KG1 (cell line): ENCODE results near the gene SORCS3.

Experiments
- DNase-seq: peaks from one replicate; lab custom pipeline; 2025; lab: John Stamatoyannopoulos, UW

SORCS3 gene

DNA sequence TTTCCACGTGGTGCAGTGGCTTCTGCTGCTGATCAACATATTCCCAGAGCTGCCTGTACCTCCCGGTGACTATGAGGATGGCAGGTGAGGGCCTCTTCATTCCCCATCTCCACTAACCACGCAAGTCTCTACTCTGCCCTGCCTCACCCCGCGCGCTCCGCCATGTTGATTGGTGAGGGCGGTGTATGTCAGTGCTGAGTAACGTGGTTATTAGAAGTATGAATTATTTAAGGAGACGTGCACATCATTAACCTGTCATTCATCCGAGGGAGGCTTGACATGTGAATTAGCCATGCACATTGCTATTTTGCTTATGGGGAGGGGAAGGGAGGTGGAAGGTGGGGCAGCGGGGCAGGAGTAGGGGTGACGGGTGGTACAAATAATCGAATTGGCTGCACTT, 138.6 kb downstream of the SORCS3 start:
- DNase-seq = no peak

DNA sequence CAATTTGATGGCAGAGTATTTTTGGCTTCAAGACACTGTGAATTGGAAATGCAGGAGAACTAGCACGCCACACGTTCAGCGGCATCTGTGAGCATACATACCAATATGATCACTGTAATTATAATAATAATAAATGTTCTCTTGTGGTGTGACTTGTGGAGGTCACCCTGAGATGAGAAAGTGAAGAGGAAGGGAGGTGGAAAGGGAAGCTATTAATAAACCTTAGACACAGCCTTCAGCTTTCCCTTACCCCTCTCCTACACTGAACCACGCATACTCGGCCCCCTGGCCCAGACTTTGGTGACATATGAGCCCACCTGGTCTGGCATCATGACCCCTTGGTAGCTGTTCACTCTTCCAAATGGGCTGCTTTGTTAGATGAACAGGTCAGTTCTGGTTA, 139.1 kb downstream of the SORCS3 start:
- no peak for DNase-seq

DNA sequence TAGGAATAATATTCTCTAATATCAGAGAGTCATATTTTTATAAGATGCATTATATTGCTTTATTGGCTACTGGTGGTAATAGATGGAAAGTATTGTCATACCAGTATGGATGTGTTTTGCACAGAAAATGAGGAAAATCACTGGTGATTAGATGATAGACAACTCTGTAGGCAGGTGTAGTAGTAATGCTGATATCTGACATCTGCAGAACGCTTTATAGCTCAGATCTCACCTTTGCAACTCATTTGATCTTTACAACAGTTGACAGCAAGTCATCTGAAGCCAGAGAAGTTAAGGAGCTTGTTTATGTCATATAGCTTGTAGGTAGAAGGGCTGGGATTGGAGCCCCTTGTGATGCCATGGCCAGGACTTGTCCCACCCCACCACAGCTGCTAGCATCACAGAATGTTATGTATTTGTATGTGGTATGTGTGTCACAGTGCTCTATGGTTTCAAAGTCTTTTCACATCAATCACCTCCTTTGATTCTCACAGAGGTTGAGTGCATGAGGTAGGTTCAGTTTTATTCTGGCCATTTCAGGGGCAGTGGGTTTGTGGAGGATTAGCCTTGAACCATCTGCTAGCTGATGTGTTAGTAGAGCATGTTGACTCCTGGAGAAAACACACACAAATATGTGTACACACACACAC, 140.0 kb downstream of the SORCS3 start:
- DNase-seq = no peak

DNA sequence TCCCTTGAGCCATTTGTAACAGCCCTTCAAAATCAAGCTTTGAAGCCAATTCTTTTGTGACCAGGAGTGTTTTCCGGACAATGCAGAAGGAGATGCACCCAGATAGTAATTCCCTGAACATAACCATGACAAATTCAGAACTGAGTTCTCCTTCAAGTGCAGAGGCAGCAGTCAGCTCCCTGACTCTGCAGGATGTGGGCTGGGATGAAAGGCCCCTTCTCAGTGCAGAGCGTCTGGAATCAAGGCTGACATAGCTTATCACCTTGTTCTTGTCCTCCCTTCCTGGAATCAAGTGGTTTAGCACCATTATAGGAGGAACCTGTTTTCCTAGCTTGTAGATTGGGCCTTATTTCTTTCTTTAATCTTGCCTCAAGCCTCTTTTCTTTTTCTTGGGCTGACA, 143.4 kb downstream of the SORCS3 start:
- DNase-seq = no peak

DNA sequence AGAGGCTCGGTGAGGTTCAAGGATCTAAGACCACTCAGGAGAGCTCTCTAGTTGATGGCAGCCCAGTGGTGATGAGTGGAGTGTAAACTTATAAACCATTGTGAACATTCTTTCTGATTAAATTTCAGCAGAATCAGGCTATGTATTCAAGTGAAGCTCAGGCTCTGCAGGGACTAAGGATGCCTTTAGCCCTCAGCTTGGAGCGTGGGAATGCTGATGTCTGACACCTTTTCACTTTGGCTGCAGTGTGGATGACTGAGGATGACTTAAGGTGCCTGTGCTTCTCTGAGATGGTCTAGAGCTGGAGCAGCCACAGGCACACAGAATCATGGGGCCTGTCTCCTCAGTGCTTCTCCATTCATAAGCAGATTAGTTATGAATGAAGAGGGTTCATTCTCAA, 150.4 kb downstream of the SORCS3 start:
- no peak for DNase-seq

DNA sequence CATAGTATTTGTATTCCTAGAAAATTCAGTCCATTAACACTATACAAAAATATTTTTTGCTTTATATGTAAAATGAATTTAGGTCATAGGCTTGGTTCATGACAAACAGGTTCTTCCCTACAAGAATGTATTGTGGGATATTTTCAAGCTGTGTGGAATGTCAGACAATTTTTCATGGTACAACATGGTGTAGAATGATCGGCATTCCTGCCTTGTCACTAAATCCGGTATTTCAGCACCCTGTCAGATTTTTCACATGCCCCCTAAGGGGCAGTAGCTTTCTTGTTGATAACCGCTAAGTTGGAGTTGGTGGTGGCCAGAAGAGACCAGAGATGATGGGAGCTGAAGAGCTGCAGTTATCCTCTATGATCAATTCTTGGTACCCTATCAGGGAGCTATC, 154.3 kb downstream of the SORCS3 start:
- DNase-seq = no peak

DNA sequence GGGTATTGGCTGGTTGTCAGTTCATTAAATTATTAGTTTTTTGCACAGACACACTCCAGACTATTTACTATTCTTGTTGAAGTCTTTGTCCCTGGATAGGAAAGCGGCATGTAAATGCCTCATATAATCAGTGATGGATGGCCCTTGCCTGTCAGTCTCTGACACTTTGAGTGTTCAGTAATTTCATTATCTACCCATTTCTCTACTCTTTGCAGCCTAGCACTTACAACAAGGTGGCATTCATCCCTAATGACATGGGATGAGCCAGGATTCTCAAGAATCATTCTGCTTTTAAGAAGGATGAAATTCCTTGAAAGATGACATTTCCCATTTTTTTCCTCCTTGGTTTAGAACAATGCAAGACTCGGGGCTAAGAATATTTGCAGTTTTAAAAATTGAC, 155.7 kb downstream of the SORCS3 start:
- no peak for DNase-seq

DNA sequence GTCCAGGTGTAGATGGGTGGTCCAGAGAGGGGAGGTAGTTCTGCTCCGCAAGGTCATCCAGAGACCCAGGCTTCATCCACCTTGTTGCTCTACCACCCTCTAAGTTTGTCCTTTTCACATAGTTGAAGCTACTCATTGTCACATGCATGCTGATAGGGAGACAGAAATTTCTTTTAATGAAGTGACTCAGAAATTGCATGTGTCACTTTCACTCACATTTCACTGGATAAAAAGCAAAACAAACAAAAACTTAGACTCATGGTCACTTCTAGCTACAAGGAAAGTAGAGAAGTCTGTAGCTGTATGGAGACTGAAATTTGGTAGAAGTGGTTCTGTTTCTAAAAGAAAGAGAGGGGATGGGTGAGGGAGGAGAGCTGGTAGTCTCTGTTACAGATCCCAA, 161.9 kb downstream of the SORCS3 start:
- no peak for DNase-seq

DNA sequence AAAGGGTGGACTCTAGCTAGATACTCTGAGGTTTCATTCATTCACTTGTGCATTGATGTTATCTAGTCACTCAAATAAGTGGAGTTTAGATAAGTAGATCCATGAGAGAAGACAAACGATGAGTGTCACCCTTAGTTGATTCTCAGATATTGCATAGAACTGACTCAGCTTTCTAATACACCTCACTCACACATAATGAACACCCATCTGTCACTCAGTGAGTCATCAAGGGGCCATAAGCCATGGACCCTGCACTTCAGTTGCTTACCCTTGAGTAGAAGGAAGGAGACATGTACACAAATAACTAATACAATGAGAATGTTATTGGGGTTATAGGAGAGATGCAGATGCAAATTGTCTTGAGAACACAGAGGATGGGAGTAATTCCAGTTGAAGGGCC, 163.8 kb downstream of the SORCS3 start:
- no peak for DNase-seq

DNA sequence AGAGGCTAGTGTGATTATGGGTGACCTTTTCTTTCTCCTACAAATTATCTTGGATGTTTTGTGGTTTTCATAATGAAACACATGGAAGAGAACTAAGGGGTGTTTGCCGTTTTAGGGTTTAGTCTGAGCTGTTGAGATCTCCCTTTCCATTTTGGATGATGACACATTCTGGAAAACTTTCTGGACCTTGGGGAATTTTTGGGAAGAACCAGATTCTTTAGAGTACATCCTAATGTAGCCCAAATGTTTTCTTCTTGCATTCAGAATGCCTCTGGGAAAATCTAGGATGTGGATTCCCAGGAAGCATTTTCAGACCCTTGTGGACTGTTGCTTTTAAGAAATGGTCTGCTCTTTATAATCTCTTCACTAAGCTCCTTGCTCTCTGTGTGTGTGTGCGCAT, 165.7 kb downstream of the SORCS3 start:
- DNase-seq = no peak

DNA sequence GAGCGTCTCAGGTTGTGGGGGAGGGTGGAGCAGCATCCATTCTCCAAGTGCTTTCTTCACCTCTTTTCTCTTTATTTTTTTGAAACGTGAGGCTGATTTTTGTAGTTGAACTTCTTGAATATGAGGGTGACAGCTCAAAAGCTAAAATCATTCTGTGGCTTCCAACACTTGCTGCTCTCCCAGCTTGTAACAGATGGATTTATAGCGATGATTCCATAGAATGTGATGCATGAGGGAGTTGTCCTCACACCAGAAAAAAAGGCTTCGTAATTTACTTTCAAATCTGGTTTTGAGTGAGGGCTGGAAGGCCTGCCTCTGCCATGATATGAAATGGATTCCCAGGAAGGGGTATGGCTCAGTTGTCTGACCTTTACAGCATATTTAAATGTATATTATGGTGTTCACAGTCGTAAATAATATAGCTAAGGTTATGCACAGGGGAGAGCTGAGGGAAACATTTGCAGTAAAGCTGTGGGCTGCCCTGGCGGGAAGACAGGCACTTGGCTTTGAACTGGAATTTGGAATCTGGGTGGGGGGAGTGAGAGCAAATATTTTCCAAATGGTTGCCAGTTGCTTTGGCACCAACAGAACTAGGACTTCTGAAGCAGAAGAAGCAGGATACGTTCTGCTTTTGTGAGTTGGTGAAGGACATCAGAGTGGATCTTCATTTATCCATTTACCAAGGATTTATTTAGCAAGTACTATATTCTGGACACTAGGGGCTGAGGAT, 166.7 kb downstream of the SORCS3 start:
- DNase-seq = no peak

DNA sequence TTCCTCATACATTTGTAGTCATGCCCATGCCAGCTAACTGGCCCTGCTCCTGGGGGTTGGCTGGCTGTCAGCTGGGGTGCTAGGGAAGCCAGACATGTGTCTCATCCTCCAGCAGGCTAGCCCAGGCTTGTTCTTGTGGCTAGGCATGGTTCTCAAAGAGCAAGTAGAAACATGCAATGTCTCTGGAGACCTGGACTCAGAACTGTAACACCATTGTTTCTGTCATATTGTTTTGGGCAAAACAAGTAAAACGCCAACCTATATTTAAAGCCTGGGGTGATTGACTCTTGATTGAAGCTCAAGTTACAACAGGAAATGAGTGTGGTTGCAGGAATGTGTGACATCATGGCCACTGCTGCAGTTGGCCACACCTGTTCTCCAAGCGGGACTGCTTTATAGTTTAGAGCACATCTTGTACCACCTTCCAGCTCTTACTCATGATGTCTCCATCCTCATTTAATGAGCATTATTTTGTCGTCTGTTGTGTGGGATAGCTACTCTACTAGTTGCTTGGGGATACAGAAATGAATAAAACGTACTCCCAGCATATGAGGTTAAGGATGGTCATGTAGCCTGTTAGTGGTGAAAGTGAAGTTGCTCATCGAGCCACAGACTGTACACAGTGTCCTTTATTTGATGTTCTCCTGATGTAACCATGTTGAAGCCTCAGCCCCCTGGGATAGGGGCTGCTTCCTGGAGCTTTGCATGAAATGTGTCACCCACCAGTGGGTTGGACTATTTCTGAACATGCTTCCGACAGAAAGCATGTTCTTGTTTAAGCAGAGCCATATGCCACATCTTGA, 168.4 kb downstream of the SORCS3 start:
- no peak for DNase-seq

DNA sequence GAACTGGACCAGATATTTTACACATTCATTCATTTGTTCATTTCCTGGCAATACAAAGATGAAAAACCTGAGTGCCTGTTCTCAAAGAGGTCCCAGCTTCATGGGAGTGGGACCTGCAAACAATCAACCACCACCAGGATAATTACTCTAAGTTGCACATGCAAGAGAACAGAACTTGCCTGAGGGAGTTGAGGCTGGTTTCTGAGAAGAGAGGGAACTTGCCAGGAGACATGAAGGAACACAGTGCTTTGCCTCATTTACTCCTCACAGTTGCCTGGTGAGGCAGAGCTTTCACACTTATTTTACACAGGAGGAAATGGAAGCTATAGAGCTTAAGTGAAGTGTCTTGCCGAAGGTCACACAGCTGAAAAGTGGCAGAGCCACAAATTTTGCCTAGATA, 170.1 kb downstream of the SORCS3 start:
- DNase-seq = no peak

DNA sequence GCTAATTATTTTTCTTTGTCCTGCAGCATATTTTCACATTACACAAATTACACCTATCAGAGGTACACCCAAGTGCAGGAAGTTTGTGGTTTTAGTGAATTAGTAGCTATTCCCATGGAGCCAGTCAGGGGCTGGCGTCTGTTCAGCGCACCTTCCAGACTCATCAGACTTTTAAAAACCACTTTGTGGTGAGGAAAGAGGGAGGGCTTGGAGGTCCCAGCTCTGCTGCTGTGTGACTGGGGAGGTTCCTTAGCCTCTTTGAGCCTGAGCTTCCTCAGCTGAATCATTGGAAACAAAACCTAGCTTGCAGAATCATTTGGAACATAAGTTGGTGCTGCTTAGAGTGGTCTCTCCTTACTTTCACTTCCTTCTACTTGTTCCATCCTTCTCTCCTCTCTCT, 175.4 kb downstream of the SORCS3 start:
- no peak for DNase-seq

DNA sequence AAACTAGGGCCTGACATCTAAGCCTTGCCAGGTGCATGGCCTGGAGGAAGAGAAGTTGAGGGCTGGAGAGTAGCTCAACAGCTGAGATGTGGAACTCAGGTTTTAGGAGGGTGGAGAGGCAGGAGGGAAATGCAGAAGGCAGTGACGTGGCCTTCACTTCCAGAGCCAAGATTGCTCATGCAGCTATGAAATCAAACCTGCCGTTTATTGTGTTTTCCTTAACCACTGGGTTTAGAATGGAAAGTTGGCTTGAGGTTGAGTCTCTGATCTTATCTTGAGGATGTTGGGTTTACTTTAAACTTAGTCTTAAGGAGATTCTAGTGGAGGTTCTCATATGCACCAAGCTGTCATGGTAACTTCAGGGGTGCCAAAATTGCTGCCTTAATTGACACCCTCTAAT, 178.6 kb downstream of the SORCS3 start:
- no peak for DNase-seq

DNA sequence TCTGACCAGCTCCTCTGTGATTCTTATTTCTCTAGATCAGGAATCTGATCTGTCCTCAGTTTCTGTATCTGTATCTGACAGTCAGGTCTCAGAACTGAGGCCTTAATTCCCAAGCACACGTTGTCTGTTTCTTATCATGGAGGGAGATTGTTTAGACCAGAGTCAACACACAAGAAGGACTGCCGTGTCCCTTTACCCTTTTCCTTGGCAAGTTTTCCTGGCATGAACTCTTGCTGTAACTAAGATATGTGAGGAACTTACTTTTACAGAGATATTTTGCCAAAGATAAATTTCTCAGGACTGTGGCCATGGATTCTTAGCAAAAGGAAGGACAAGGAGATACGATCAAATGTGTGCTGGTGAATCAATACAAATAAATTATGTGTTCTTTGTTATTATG, 181.0 kb downstream of the SORCS3 start:
- no peak for DNase-seq

DNA sequence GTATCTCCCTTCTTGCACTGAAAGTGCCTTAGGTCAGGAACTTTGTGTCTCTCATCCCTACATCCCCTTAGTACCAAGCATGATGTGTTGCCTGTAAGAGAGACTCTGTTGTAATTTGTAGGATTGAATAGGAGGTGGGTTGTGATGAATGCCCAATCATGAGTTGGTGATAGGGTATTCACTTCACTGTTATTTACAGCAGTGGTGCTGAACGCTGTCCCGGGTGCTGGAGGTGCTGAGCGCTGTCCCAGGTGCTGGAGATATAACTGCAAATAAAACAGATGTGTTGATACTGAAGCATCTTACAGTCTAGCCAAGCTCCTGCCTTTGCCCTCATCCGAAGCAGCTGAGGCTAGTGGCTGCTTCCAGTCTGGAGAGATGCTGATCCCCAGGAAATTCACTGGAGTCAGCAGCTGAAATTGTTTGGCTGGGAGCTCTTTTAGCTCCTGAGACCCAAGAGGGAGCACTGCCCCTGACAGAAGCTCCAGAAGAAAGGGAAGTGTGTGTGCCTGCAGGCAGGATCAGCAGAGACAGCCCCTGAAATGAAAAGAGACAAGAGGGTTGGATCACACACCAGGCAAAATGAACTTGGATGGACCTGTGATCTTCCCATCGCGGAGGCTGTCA, 183.4 kb downstream of the SORCS3 start:
- DNase-seq = no peak

DNA sequence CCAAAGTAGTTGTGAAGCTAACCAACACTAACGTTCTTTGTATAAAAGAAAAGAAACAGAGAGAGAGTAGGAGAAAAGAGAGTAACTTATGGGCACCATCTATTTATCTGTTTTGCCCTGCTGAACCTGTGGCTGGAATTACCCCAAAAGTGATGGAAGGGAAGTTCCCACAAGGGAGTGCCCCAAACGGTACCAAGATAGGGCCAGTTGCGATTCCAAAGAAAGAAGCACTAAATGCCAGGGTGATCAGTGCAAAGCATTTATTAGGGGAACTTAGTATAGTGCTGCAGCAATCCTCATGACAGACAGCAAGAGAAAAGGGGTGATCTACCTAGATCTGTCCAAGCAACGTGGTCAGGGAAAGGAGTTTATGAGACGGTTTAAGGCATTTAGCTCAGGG, 190.2 kb downstream of the SORCS3 start:
- no peak for DNase-seq

DNA sequence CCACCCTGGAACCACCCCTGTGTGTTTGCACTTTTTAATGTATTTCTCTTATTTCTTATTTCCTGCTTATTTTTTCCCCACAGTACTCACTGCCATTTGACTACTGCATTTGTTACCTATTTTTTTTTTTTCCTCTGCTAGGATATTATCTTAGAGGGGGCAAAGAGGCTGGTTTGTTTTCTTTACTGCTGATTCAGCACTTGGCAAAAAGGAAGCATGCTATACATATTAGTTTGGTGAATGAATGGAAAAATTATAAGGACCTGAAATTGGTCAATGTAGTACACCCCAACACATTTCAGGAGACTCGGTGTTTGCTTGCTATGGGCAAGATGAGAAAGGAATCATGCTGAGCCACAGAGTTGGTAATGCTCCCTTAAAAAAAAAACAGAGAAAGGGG, 193.5 kb downstream of the SORCS3 start:
- no peak for DNase-seq

DNA sequence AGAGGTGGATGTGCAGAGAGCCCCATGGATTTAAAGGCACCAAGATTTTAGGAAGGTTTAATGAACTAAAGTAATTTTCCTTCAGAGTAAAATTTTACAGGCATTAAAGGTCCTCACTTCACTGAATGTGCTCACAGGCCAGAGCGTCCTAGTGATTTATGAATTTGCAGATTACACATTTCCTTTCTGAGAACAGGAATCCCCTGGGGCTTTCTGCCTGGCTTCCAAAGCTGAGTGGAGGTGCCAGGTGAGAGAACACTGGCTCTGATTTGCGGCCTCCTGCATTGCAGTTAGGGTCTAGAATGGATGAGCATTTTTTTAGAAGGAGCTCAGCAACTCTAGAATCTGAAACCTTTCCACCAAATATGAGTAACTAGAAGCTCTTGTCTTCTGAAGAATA, 194.3 kb downstream of the SORCS3 start:
- DNase-seq = no peak

DNA sequence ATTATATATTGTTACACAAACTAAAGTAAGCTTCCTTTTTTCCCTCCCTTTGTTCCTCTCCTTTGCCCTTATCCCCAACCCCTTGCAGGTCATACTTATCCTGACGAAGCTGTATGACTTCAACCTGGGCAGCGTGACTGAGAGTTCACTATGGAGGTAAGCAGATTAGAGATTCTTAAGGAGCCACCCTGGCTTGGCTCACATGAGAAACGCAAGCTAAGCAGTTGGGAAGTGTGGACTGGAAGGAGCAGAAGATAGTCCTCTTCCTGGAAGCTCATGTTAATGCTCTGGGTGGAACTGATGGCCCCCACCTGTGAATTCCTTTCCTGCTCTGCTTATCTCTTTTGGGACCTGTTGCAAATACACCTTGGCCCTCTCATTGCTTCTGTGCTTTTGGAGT, 201.6 kb downstream of the SORCS3 start:
- DNase-seq = no peak

DNA sequence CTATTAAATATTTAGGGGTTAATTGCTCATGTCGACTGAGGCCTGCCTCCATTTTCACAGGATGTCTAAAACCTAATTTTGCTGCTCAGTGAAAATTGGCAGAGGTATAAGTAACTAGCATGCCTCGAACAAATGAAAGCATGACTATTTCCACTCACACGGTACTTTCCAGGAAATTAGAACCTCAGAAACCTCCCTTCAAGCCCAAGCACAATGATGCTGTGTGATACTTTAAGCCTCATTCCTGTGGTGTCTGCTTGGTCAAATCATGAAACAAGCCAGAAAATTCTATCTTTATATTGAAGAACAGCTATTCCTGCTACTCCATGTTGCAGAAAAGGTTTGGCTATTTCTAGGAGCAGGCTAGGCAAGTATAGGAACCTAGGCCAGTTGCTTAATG, 203.0 kb downstream of the SORCS3 start:
- no peak for DNase-seq

DNA sequence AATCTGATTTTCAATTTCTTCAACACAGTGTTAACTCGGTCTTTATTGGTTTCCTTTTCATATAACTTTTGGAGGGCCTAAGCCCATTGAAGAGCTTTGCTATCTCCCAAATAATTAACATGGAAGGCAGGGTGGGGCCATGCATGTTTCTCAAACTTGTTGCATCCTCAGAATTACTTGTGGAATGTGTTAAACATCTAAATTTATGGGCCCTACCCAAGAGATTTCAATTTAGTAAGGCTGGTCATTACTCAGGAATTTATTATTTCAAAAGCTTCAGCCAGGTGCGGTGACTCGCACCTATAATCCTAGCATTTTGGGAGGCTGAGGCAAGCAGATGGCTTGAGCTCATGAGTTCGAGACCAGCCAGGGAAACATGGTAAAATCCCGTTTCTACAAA, 208.9 kb downstream of the SORCS3 start:
- DNase-seq = no peak
